Measurements from ENCODE around the gene CFD.
"Not testable (repeated sequence)": the region's sequence is repeated elsewhere in the genome, so short reads cannot be mapped to it uniquely, and the experiment has no call there.

The CFD gene

DNA sequence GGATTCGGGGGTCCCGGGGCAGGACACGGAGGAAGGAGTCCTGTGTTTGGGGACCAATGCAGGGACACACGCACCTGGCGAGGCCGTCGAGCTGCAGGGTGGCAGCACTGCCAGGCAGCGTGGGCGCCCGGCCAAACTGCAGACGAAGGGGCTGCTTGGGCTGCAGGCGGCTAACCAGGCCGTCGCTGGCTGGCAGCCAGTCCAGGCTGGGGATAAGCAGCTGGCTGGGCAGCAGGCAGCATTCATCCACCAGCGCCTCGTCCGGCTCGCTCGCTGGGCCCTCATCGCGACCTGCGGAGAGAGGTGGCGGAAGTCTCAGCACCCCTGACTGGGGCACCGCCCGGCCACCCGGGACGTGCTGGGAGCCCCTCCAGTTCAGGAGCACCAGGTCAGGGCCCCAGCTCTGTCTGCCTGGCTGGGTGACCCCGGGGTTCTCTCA, 11.5 kb downstream of the CFD start:
- in situ Hi-C loops (cut with MboI; ENCODE audit: low sequenced_read_pairs), result no loop called here

DNA sequence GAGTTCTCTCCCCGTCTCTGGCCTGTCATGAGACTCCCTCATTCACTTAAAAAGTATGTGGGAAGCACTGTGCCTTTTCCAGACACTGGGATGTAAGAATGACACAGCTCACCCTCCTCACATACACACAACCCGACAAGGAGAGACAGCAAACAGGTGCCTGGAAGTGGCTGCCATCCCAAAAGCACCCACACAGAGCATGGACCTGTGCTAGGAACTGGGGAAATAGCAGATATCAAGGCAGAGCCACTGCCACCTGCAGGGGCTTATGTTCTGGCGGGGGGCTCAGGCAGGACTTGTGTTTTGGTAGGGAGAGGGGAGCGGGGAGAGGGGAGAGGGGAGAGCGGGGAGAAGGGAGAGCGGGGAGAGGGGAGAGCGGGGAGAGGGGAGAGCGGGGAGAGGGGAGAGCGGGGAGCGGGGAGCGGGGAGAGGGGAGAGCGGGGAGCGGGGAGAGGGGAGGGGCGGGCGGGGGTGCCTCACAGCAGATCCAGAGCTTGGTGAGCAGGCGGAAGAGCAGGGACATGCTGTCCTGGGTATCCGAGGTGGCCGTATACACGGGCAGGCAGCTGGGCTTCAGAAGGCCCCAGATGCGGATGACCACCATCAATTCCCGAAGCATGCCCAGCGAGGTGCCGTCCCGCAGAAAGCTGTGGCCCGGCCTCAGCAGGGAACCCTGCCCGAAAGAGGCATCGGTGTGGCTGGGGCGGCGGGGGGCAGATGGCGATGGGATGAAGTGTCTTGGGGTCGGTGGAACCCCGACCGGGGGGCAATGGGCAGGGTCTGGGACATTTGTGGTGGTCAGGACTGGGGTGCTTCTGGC, 12.2 kb downstream of the CFD start:
- in situ Hi-C loops (cut with MboI; ENCODE audit: low sequenced_read_pairs), result no loop called here

- in situ Hi-C loops (cut with MboI; ENCODE audit: low sequenced_read_pairs), result no loop called here
Observed at GRCh38 chr19:872266-872951, 12.9 kb downstream of the CFD start.

DNA sequence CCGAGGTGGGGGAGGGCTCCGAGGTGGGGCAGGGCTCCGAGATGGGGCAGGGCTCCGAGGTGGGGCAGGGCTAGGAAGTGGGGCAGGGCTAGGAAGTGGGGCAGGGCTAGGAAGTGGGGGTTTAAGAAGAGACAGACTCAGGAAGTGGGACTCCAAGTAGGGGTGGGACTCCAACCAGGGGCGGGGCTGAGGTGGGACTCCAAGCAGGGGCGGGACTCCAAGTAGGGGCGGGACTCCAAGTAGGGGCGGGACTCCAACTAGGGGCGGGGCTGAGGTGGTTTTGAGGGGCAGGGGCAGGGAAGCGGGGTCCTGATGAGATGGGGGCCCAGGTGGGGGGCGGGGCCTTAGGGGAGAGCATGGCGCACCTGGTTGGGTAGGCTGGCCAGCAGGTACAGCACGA, 13.6 kb downstream of the CFD start:
- in situ Hi-C loops (cut with MboI; ENCODE audit: low sequenced_read_pairs), result no loop called here

- in situ Hi-C loops (cut with MboI; ENCODE audit: low sequenced_read_pairs), result no loop called here
Observed at GRCh38 chr19:873561-874041, 14.1 kb downstream of the CFD start.

- in situ Hi-C loops (cut with MboI; ENCODE audit: low sequenced_read_pairs), result no loop called here
Observed at GRCh38 chr19:875265-875879, 15.9 kb downstream of the CFD start.

DNA sequence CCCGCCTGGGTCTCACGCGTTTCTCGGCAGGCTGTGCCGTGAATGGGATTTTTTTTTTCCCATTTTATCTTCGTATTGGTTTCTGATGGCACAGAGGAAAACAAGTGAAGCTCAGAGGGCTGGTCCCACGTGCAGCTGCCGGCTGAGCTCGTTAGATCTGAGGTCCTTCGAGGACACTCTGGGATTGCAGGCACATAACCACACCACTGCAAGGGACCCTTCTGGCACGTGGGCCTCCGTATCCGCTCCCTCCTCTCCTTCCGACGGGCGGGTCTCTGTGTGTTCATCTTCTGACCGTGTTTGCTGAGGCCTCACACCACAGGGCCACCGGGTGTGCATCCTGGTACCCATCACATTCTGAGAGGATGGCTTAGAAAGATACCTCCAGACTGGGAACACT, 16.6 kb downstream of the CFD start:
- in situ Hi-C loops (cut with MboI; ENCODE audit: low sequenced_read_pairs), result no loop called here

GRCh38 chr19:876780-877314, 17.4 kb downstream of the CFD start:
- in situ Hi-C loops (cut with MboI; ENCODE audit: low sequenced_read_pairs), result no loop called here

GRCh38 chr19:877992-878660, 18.7 kb downstream of the CFD start:
- in situ Hi-C loops (cut with MboI; ENCODE audit: low sequenced_read_pairs), result not testable (repeated sequence)

- in situ Hi-C loops (cut with MboI; ENCODE audit: low sequenced_read_pairs), result not testable (repeated sequence)
Observed at GRCh38 chr19:878751-879561, 19.5 kb downstream of the CFD start.

- in situ Hi-C loops (cut with MboI; ENCODE audit: low sequenced_read_pairs), result no loop called here
Observed at GRCh38 chr19:879711-880438, 20.4 kb downstream of the CFD start.

GRCh38 chr19:881385-882071, 22.1 kb downstream of the CFD start:
- in situ Hi-C loops (cut with MboI; ENCODE audit: low sequenced_read_pairs), result no loop called here

- in situ Hi-C loops (cut with MboI; ENCODE audit: low sequenced_read_pairs), result no loop called here
Observed at GRCh38 chr19:882871-883497, 23.5 kb downstream of the CFD start.

- in situ Hi-C loops (cut with MboI; ENCODE audit: low sequenced_read_pairs), result no loop called here
Observed at GRCh38 chr19:883661-884211, 24.3 kb downstream of the CFD start.

DNA sequence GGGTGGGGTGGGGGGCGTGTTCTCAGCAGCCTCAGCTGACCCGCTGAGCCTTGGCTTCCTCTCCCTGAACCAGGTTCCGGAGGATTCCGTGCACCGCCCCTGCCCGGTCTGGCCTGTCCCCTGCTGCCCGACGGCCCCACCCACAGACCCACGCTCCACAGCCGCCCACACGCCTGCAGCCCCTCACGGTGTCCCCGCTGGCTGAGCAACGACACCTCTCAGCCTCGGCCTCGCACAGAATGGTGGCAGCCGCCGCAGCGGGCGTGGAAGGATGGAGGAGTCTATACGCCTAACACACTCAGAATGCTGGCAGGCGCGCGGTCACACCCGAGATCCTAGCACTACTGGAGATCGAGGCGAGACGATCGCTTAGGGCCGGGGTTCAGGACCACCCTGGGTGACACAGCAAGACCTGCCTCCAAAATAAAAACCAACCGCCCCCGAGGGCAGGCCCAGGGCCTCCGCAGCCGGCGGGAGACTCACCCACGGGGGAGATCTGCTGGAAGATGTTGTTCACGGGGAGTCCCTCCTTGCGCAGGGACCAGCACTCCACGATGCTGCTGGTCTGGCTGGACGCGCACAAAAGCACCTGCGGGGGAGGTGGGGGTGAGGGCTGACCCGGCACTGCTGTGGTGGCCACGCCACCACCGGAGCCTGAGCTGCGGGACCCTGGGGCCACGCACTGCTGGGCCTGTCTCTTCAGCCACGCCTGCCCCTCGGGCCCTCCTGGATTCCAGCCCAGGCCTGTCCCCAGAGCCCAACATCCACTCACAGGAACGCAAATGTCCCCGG, 25.2 kb downstream of the CFD start:
- in situ Hi-C loops (cut with MboI; ENCODE audit: low sequenced_read_pairs), result no loop called here

DNA sequence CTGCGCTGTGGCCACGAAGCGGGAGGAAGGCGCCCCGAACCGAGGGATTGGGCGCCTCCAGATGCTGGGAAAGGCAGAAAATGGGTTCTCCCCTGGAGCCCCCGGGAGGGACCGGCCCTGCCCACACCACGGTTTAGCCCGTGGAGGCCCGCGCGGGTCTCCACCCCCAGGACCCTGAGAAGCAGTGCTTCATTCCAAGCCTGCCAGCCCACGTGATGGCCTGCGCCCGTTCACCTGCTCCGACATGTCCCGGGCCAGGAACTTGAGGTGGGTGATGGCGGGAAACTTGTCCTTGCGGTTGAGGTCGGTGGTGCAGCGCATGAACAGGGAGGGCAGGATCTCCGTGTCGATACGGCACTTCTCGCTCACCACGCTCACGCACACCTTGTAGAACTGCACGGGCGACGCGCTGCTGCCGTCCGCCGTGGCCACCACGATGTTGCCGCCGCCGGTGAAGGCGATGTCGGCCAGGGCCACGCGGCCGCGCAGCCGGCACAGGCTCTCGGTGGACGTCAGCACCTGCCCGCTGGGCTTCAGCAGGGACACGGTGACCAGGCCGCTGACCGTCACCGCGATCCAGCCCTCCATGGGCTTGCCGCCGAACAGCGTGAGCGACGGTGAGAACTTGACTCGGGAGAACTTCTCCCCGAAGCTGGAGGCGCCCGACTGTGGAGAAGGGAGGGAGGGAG, 26.2 kb downstream of the CFD start:
- in situ Hi-C loops (cut with MboI; ENCODE audit: low sequenced_read_pairs), result no loop called here

- in situ Hi-C loops (cut with MboI; ENCODE audit: low sequenced_read_pairs), result no loop called here
Observed at GRCh38 chr19:887072-887471, 27.6 kb downstream of the CFD start.
